HepG2 (cell line): ENCODE results near the gene TGM2. TPM values are rescaled to one million over a fixed set of nuclear protein-coding genes. Genes with fewer than 3 reads are reported as not detected.

ENCODE experiments used
- ATAC-seq: fragments of 200-7000 bp; cut with Tn5 transposase; 3 replicates; pipeline ENCODE4 v1.9.1; 2020; ENCODE audit warnings: mild to moderate bottlenecking, moderate library complexity
- BruUV-seq: library from RNA; stranded (reverse); fragments of 400-500 nt; replicated peaks from 2 replicates; lab custom pipeline; 2021; lab: Mats Ljungman, UMichigan
- CTCF ChIA-PET: fragments of 300-600 bp; formaldehyde crosslinking; extraction: SDS; loops from one replicate; lab custom pipeline; 2021; ENCODE audit warnings: low total read pairs, inconsistent platforms, low intra/inter-chr PET ratio; lab: Yijun Ruan, JAX
- POLR2A ChIA-PET: fragments of 350-600 bp; sonication (Branson Sonifier 250); formaldehyde crosslinking; loops from one replicate; lab custom pipeline; 2020; ENCODE audit warnings: antibody characterized with exemption, inconsistent platforms; lab: Yijun Ruan, JAX
- DNase-seq: peaks from one replicate; pipeline ENCODE4 v3.0.0-alpha.2; 2015; ENCODE audit warnings: low spot score
- FAIRE-seq: peaks from 3 replicates; lab custom pipeline; 2011; peaks lifted over from hg19 to GRCh38; lab: Jason Lieb, UNC
- H2AFZ ChIP-seq: one replicate; pipeline ENCODE4 v1.6.1; 2011; ENCODE audit warnings: low read length, inconsistent platforms
- H3K27ac ChIP-seq: fragments of 300-600 bp; 3 replicates; pipeline ENCODE4 v1.8.0; 2011; ENCODE audit warnings: mixed run types, mild to moderate bottlenecking, mixed read lengths, low read length, inconsistent platforms; ENCODE audit not compliant: insufficient read depth; ENCODE audit errors: extremely low read length
- H3K27me3 ChIP-seq, 2 experiments: fragments of 200-600 bp in 1 of 2; 2 replicates in 1 of 2; 3 replicates in 1 of 2; pipeline versions ENCODE4 v1.6.0 to v1.8.0; 2011; ENCODE audit warnings: low read length in 2 of 2, mild to moderate bottlenecking in 2 of 2, moderate library complexity in 2 of 2, inconsistent platforms in 1 of 2; ENCODE audit not compliant: insufficient read depth in 2 of 2, control insufficient read depth in 1 of 2
- H3K36me3 ChIP-seq, 2 experiments: fragments of 200-600 bp in 1 of 2; replicated peaks in 1 of 2; 2 replicates in 1 of 2; 3 replicates in 1 of 2; pipeline versions ENCODE4 v1.5.1 to v1.8.0; 2011; ENCODE audit warnings: low read length in 2 of 2, inconsistent platforms in 1 of 2; ENCODE audit not compliant: insufficient read depth in 2 of 2, control insufficient read depth in 1 of 2
- H3K4me1 ChIP-seq: 2 replicates; pipeline ENCODE4 v1.5.1; 2012; ENCODE audit warnings: low read length, inconsistent platforms; ENCODE audit not compliant: insufficient read depth
- H3K4me2 ChIP-seq: 2 replicates; pipeline ENCODE4 v1.6.0; 2011; ENCODE audit warnings: low read depth, low read length, inconsistent platforms
- H3K4me3 ChIP-seq, 3 experiments: fragments of 200-600 bp in 1 of 3; sonication (generic), shearing (Covaris generic) in 1 of 3; replicated peaks in 1 of 3; 2 replicates each; pipeline ENCODE4 v1.5.1; 2011 to 2016; ENCODE audit warnings: low read length in 3 of 3, inconsistent platforms in 2 of 3, low read depth in 2 of 3, mild to moderate bottlenecking in 2 of 3, control low read depth in 1 of 3, mixed read lengths in 1 of 3; ENCODE audit not compliant: insufficient read depth in 1 of 3
- H3K79me2 ChIP-seq: one replicate; pipeline ENCODE4 v1.6.1; 2011; ENCODE audit warnings: low read length, inconsistent platforms; ENCODE audit not compliant: insufficient read depth
- H3K9ac ChIP-seq: 2 replicates; pipeline ENCODE4 v1.6.0; 2011; ENCODE audit warnings: mild to moderate bottlenecking, low read depth, low read length, inconsistent platforms; ENCODE audit not compliant: insufficient read depth
- H3K9me3 ChIP-seq: 2 replicates; pipeline ENCODE4 v1.5.1; 2012; ENCODE audit warnings: mild to moderate bottlenecking, low read length
- H4K20me1 ChIP-seq: 2 replicates; pipeline ENCODE4 v1.6.0; 2011; ENCODE audit warnings: inconsistent platforms, mild to moderate bottlenecking, low read length, moderate library complexity; ENCODE audit not compliant: insufficient read depth
- ADNP ChIP-seq: sonication (generic); formaldehyde crosslinking; IDR thresholded peaks from 2 replicates; pipeline ENCODE4 v1.4.0; 2020; ENCODE audit warnings: missing genetic modification reagents
- CBFB ChIP-seq: sonication (generic); formaldehyde crosslinking; IDR thresholded peaks from 2 replicates; pipeline ENCODE4 v1.4.0; 2020; ENCODE audit warnings: missing genetic modification reagents
- CEBPB ChIP-seq: IDR thresholded peaks from 2 replicates; pipeline ENCODE4 v1.6.1; 2011; ENCODE audit warnings: low read depth, low read length, improper control_type of control experiment, borderline replicate concordance
- KDM1A ChIP-seq: IDR thresholded peaks from 2 replicates; pipeline ENCODE4 v1.6.1; 2016; ENCODE audit warnings: missing compliant biosample characterization
- NBN ChIP-seq: fragments of 450-650 bp; conservative IDR thresholded peaks from 2 replicates; pipeline ENCODE4 v1.6.1; 2017
- ZC3H4 ChIP-seq: sonication (generic); formaldehyde crosslinking; IDR thresholded peaks from 2 replicates; pipeline ENCODE4 v1.4.0; 2020; ENCODE audit warnings: missing genetic modification reagents, borderline replicate concordance
- ZNF253 ChIP-seq: sonication (generic); formaldehyde crosslinking; IDR thresholded peaks from 2 replicates; pipeline ENCODE4 v1.8.0; 2022; ENCODE audit warnings: mild to moderate bottlenecking, missing genetic modification reagents, borderline replicate concordance
- ZNF451 ChIP-seq: sonication (generic); formaldehyde crosslinking; IDR thresholded peaks from 2 replicates; pipeline ENCODE4 v1.5.0; 2020; ENCODE audit warnings: mild to moderate bottlenecking, missing genetic modification reagents
- ZNF460 ChIP-seq: sonication (generic); formaldehyde crosslinking; IDR thresholded peaks from 2 replicates; pipeline ENCODE4 v1.5.1; 2020; ENCODE audit warnings: missing genetic modification reagents, mild to moderate bottlenecking, borderline replicate concordance
- WGBS: methylation state at CpG from one replicate; pipeline ENCODE4 v1.1.6; 2017; ENCODE audit warnings: low lambda C conversion rate; 5-methylcytosine and 5-hydroxymethylcytosine counted together
- in situ Hi-C: cut with HindIII; loops from 2 replicates; pipeline ENCODE4 v1.10.0; 2017; ENCODE audit warnings: low pct_unique_long_range_greater_than_20kb; ENCODE audit not compliant: extremely low pct_ligation_motif_present
- intact Hi-C: fragments of 100-400 bp; cut with micrococcal nuclease; formaldehyde crosslinking; loops from one replicate; pipeline ENCODE4 v1.10.0; 2022; ENCODE audit not compliant: unreplicated experiment
- polyA plus RNA-seq, 8 experiments: library from polyadenylated mRNA; depleted of rRNA in 3 of 8; stranded (reverse) in 7 of 8; unstranded in 1 of 8; fragments of >200 nt; fragmentation: Illumina TruSeq in 4 of 8; extraction: Trizol in 4 of 8; gene quantifications; 2 replicates each; pipeline versions ENCODE4 v1.2.1 to v1.2.3, GENCODE V29; 2011 to 2016; ENCODE audit warnings: low read depth in 4 of 8, missing spikeins in 1 of 8, mixed read lengths in 1 of 8; ENCODE audit not compliant: insufficient read depth in 1 of 8
- total RNA-seq, 5 experiments: library from RNA; depleted of rRNA; stranded (reverse); fragments of >200 nt; fragmentation: Illumina TruSeq; extraction: Trizol; gene quantifications; 2 replicates each; pipeline ENCODE4 v1.2.3, GENCODE V29; 2016; ENCODE audit warnings: low read depth in 1 of 5
- TF ChIP-seq, protein P1 (sequence below): sonication (generic); formaldehyde crosslinking; IDR thresholded peaks from 2 replicates; pipeline ENCODE4 v1.4.0; 2020; ENCODE audit warnings: missing genetic modification reagents
- TF ChIP-seq, protein P2 (sequence below): sonication (generic); formaldehyde crosslinking; IDR thresholded peaks from 2 replicates; pipeline ENCODE4 v1.8.1; 2023; ENCODE audit warnings: mild to moderate bottlenecking, missing genetic modification reagents
- TF ChIP-seq, protein P3 (sequence below): sonication (generic); formaldehyde crosslinking; IDR thresholded peaks from 2 replicates; pipeline ENCODE4 v1.4.0; 2020; ENCODE audit warnings: mild to moderate bottlenecking, missing genetic modification reagents, borderline replicate concordance
- TF ChIP-seq, protein P4 (sequence below): sonication (generic); formaldehyde crosslinking; IDR thresholded peaks from 2 replicates; pipeline ENCODE4 v1.4.0; 2020; ENCODE audit warnings: missing genetic modification reagents

TGM2 gene
- total and polyA plus RNA-seq, 2 of the 13 experiments (the other 11 are each of a cell fraction or from before 2014, with no cell fraction given), result 4.2 to 46.4 TPM

DNA sequence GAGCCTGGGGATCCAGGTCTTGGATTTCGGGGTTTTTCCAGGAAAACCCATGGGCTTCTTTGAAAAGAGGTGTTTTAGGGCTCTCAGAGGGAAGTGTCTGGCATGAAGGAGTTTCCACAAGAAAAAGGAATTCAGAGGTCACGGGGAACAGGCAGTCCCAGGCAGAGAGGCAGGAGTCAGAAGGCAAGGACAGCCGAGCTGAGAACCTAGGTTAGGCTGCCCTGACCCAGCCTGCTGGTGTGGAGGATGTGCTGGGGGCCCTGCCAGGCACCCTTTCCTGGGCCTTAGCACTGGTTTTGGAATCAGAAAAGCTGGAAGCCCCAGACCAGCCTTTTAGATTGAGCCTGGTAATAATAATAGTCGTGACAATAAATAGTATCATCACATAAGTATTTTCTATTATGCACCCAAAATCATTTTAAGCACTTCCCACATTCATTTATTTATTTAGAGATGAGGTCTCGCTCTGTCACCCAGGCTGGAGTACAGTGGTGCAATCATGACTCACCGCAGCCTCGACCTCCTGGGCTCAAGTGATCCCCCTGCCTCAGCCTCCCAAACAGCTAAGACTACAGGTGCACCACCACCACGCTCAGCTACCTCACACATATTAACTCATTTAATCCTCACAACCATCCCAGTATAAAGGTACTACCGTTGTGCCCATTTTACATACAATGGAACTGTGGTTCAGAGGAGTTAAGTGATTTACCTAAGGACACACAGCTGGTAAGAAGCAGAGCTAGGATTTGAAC, 19.9 kb downstream of the TGM2 start:
- ChIA-PET CTCF (no interaction called here), POLR2A (interaction anchor here (0.9 to 4.1 kb wide), 21 partner anchors 10 to 967 kb away, joined by 3 to 50 read pairs (median 9); partner anchors contain the start of gene TGM2)
- Histone ChIP-seq H3K9ac (0 out of 2 replicates have a peak overlapping the region, but pooled peaks have one; percentile 73), H3K9me3 (no peaks in the 10 kb centered on the region), H3K36me3 (peaks cover 0 to 5% of the 10 kb centered on the region in 2 experiments; a peak in 3 of 5 replicates), H4K20me1 (no peaks in the 10 kb centered on the region), H3K4me1 (peaks cover 39% of the 10 kb centered on the region), H3K4me2 (no peak overlapping the region), H3K27ac (peak overlapping the region; percentile 87), H3K27me3 (no peaks in the 10 kb centered on the region), H3K79me2 (no peaks in the 10 kb centered on the region), H3K4me3 (no peak overlapping the region), H2AFZ (no peak overlapping the region)
- DNase-seq (peak; percentile 45), FAIRE-seq (no peak), ATAC-seq (no peak)
- in situ Hi-C loops, result no loop called here
- intact Hi-C loops, result no loop called here
- 83% methylated on average over 9 of the region's 9 CpGs for WGBS
- BruUV-seq, result no TSS peak
- TF ChIP-seq ZNF253 (CRISPR knock-in tag), result peak; percentile 54; the same call in 1 of the 2 replicates
- TF ChIP-seq CEBPB, result peak; percentile 53; the same call in 1 of the 2 replicates
- TF ChIP-seq, protein P1, sequence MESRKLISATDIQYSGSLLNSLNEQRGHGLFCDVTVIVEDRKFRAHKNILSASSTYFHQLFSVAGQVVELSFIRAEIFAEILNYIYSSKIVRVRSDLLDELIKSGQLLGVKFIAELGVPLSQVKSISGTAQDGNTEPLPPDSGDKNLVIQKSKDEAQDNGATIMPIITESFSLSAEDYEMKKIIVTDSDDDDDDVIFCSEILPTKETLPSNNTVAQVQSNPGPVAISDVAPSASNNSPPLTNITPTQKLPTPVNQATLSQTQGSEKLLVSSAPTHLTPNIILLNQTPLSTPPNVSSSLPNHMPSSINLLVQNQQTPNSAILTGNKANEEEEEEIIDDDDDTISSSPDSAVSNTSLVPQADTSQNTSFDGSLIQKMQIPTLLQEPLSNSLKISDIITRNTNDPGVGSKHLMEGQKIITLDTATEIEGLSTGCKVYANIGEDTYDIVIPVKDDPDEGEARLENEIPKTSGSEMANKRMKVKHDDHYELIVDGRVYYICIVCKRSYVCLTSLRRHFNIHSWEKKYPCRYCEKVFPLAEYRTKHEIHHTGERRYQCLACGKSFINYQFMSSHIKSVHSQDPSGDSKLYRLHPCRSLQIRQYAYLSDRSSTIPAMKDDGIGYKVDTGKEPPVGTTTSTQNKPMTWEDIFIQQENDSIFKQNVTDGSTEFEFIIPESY (CRISPR knock-in tag), result no peak
- TF ChIP-seq, protein P2, sequence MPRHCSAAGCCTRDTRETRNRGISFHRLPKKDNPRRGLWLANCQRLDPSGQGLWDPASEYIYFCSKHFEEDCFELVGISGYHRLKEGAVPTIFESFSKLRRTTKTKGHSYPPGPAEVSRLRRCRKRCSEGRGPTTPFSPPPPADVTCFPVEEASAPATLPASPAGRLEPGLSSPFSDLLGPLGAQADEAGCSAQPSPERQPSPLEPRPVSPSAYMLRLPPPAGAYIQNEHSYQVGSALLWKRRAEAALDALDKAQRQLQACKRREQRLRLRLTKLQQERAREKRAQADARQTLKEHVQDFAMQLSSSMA, result peak; percentile 29; the same call in 1 of the 2 replicates
- TF ChIP-seq ZNF460, result peak; percentile 20; the same call in 1 of the 2 replicates
- TF ChIP-seq, protein P3, sequence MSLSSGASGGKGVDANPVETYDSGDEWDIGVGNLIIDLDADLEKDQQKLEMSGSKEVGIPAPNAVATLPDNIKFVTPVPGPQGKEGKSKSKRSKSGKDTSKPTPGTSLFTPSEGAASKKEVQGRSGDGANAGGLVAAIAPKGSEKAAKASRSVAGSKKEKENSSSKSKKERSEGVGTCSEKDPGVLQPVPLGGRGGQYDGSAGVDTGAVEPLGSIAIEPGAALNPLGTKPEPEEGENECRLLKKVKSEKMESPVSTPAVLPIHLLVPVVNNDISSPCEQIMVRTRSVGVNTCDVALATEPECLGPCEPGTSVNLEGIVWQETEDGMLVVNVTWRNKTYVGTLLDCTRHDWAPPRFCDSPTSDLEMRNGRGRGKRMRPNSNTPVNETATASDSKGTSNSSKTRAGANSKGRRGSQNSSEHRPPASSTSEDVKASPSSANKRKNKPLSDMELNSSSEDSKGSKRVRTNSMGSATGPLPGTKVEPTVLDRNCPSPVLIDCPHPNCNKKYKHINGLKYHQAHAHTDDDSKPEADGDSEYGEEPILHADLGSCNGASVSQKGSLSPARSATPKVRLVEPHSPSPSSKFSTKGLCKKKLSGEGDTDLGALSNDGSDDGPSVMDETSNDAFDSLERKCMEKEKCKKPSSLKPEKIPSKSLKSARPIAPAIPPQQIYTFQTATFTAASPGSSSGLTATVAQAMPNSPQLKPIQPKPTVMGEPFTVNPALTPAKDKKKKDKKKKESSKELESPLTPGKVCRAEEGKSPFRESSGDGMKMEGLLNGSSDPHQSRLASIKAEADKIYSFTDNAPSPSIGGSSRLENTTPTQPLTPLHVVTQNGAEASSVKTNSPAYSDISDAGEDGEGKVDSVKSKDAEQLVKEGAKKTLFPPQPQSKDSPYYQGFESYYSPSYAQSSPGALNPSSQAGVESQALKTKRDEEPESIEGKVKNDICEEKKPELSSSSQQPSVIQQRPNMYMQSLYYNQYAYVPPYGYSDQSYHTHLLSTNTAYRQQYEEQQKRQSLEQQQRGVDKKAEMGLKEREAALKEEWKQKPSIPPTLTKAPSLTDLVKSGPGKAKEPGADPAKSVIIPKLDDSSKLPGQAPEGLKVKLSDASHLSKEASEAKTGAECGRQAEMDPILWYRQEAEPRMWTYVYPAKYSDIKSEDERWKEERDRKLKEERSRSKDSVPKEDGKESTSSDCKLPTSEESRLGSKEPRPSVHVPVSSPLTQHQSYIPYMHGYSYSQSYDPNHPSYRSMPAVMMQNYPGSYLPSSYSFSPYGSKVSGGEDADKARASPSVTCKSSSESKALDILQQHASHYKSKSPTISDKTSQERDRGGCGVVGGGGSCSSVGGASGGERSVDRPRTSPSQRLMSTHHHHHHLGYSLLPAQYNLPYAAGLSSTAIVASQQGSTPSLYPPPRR (CRISPR knock-in tag), result 0 out of 2 replicates have a peak, but pooled peaks have one; percentile 28
- 0 out of 2 replicates have a peak, but pooled peaks have one; percentile 12 for TF ChIP-seq KDM1A
- TF ChIP-seq, protein P4, sequence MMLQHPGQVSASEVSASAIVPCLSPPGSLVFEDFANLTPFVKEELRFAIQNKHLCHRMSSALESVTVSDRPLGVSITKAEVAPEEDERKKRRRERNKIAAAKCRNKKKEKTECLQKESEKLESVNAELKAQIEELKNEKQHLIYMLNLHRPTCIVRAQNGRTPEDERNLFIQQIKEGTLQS (CRISPR knock-in tag), result peak; percentile 55; the same call in 1 of the 2 replicates
- no peak for TF ChIP-seq NBN
- 0 out of 2 replicates have a peak, but pooled peaks have one; percentile 9 for TF ChIP-seq ADNP (CRISPR knock-in tag)
- TF ChIP-seq CBFB, result 0 out of 2 replicates have a peak, but pooled peaks have one; percentile 41
- no peak for TF ChIP-seq ZNF451 (CRISPR knock-in tag)
- TF ChIP-seq ZC3H4 (CRISPR knock-in tag), result 0 out of 2 replicates have a peak, but pooled peaks have one; percentile 8
